Mucosa of descending colon (tissue), 3 donors: Measurements from ENCODE around the gene CDKL2. TPM values are rescaled to one million over a fixed set of nuclear protein-coding genes. Genes with fewer than 3 reads are reported as not detected.
"Not testable (repeated sequence)": the region's sequence is repeated elsewhere in the genome, so short reads cannot be mapped to it uniquely, and the experiment has no call there.

Source experiments
- ATAC-seq: fragments of 200-7000 bp; cut with Tn5 transposase; one replicate; pipeline ENCODE4 v1.9.1; 2020; ENCODE audit warnings: mild to moderate bottlenecking, moderate library complexity
- DNase-seq, 3 donors: peaks; one replicate each; pipeline ENCODE4 v3.0.0-alpha.2; 2020
- H3K36me3 ChIP-seq: fragments of 200-600 bp; one replicate; pipeline ENCODE4 v1.8.0; 2021; ENCODE audit warnings: low read depth, mild to moderate bottlenecking
- H3K4me1 ChIP-seq: fragments of 200-600 bp; one replicate; pipeline ENCODE4 v1.8.0; 2021; ENCODE audit warnings: low read depth, mild to moderate bottlenecking
- H3K4me3 ChIP-seq: fragments of 200-600 bp; one replicate; pipeline ENCODE4 v1.8.0; 2021; ENCODE audit warnings: mild to moderate bottlenecking
- H3K9me3 ChIP-seq: fragments of 200-600 bp; one replicate; pipeline ENCODE4 v1.8.0; 2021; ENCODE audit warnings: mild to moderate bottlenecking
- intact Hi-C, 2 donors: fragments of 100-400 bp; cut with DNase I in 1 of 2; cut with micrococcal nuclease in 1 of 2; formaldehyde crosslinking; loops; one replicate each; pipeline versions ENCODE4 v1.11.0 to v1.11.1; 2022; cut with DNase I, micrococcal nuclease
- total RNA-seq, 3 donors: library from RNA; stranded (reverse); fragmentation: NEBNext Ultra II Directional in 2 of 3; extraction: Animal tissue kit (Norgen Biotek cat#: 25700) in 2 of 3; gene quantifications; one replicate each; pipeline versions ENCODE4 v1.2.1 to v1.2.4, GENCODE V29; 2021 to 2023
- TF ChIP-seq, protein P1 (sequence below): fragments of 200-600 bp; IDR thresholded peaks from one replicate; pipeline ENCODE4 v1.8.0; 2022; ENCODE audit warnings: antibody characterized with exemption, mild to moderate bottlenecking
- donor health status: DM: no; HTN: no; CAD: no; lungs with moderate emphysema.
- donor health status: DM: no; HTN: no; CAD: no.
- donor health status: DM: no; HTN: yes; CAD: no.

The CDKL2 gene
- total RNA-seq, 3 donors from 2014 or later = 1.6 to 3.5 (median 2.3) TPM

DNA sequence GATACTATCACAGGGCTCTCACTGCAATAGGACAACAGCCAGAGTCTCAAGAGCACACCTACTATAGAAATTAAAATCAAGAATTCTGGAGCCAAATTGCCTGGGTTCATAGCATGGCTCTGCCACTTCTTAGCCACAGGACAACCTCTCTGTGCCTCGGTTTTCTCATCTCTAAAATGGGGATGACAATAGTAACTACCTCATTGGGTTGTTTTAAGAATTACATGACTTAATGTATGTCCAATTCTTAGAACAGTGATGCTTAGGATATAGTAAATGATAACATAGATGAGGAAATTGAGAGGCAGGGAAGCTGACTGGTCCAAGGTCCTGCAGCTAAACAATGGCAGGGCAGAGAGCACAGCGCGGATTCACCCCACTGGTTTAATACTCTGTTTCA, 85.5 kb downstream of the CDKL2 start:
- Histone ChIP-seq H3K9me3 (no peaks in the 10 kb centered on the region), H3K4me1 (no peaks in the 10 kb centered on the region), H3K36me3 (no peaks in the 10 kb centered on the region), H3K4me3 (no peak overlapping the region)
- TF ChIP-seq, protein P1, sequence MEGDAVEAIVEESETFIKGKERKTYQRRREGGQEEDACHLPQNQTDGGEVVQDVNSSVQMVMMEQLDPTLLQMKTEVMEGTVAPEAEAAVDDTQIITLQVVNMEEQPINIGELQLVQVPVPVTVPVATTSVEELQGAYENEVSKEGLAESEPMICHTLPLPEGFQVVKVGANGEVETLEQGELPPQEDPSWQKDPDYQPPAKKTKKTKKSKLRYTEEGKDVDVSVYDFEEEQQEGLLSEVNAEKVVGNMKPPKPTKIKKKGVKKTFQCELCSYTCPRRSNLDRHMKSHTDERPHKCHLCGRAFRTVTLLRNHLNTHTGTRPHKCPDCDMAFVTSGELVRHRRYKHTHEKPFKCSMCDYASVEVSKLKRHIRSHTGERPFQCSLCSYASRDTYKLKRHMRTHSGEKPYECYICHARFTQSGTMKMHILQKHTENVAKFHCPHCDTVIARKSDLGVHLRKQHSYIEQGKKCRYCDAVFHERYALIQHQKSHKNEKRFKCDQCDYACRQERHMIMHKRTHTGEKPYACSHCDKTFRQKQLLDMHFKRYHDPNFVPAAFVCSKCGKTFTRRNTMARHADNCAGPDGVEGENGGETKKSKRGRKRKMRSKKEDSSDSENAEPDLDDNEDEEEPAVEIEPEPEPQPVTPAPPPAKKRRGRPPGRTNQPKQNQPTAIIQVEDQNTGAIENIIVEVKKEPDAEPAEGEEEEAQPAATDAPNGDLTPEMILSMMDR = no peak
- DNase-seq (no peak), ATAC-seq (no peak)
- intact Hi-C loops = no loop called here

DNA sequence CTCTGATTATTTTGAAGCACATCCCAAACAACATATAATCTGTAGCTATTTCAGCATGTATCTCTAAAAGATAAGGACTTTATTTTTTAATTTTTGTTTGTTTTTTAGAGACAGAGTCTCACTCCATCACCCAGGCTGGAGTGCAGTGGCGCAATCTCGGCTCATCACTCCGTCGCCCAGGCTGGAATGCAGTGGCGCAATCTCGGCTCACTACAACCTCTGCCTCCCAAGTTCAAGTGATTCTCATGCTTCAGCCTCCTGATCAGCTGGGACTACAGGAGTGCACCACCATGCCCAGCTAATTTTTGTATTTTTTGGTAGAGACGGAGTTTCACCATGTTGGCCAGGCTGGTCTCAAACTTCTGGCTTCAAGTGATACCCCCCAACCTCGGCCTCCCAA, 86.1 kb downstream of the CDKL2 start:
- DNase-seq, H3K4me1 ChIP-seq, H3K4me3 ChIP-seq, H3K36me3 ChIP-seq, H3K9me3 ChIP-seq, intact Hi-C loops, ATAC-seq: not testable (repeated sequence)

DNA sequence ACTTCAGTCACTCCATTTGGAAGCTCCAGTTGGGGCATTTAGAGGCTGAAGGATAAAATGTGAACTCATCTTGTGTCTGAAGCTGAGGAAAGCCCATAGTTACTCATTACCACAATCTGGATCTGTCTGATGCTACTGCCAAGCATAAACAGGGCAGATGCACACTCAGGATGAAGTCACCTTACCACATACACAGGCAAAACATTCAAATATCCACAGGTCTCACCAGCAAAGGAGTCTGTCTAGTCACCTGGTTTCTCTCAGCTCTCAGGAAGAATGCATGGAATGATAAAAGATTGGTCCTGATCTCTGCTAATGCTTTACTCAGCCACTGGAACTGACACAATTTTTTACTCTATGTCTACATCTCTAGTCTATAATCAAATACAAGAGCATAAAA, 87.5 kb downstream of the CDKL2 start:
- no peaks in the 10 kb centered on the region for H3K9me3 ChIP-seq
- TF ChIP-seq, protein P1 = no peak
- intact Hi-C loops = no loop called here
- H3K4me3 ChIP-seq = no peak overlapping the region
- no peaks in the 10 kb centered on the region for H3K36me3 ChIP-seq
- DNase-seq (no peak), ATAC-seq (no peak)
- H3K4me1 ChIP-seq = no peaks in the 10 kb centered on the region

DNA sequence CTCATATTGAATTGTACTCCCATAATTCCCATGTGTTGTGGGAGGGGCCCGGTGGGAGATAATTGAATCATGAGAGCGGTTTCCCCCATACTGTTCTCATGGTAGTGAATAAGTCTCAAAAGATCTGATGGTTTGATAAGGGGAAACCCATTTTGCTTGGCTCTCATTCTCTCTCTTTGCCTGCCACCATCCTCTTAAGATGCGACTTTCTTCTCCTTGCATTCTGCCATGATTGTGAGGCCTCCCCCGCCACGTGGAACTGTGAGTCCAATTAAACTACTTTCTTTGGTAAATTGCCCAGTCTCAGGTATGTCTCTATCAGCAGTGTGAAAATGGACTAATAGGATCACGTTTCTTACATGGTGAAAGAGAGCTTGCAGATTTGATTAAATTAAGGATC, 93.0 kb downstream of the CDKL2 start:
- DNase-seq, H3K4me3 ChIP-seq, H3K36me3 ChIP-seq, H3K4me1 ChIP-seq, intact Hi-C loops, ATAC-seq, H3K9me3 ChIP-seq: not testable (repeated sequence)

DNA sequence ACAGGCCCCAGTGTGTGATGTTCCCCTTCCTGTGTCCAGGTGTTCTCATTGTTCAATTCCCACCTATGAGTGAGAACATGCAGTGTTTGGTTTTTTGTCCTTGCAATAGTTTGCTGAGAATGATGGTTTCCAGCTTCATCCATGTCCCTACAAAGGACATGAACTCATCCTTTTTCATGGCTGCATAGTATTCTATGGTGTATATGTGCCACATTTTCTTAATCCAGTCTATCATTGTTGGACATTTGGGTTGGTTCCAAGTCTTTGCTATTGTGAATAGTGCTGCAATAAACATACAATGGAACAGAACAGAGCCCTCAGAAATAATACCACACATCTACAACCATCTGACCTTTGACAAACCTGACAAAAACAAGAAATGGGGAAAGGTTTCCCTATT, 96.4 kb downstream of the CDKL2 start:
- intact Hi-C loops, H3K4me1 ChIP-seq, H3K36me3 ChIP-seq, ATAC-seq, H3K4me3 ChIP-seq, DNase-seq, H3K9me3 ChIP-seq: not testable (repeated sequence)

DNA sequence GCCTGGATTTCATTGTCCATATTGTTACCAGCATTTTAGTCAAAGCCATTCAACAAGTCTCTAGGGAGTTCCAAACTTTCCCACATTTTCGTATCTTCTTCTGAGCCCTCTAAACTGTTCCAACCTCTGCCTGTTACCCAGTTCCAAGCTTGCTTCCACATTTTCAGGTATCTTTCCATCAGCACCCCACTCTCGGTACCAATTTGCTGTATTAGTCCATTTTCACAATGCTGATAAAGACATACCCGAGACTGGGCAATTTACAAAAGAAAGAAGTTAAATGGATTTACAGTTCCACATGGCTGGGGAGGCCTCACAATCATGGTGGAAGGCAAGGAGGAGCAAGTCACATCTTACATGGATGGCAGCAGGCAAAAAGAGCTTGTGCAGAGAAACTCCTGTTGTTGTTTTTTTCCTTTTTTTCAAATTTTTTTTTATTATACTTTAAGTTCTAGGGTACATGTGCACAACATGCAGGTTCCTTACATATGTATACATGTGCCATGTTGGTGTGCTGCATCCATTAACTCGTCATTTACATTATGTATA, 96.9 kb downstream of the CDKL2 start:
- H3K9me3 ChIP-seq, ATAC-seq, DNase-seq, H3K36me3 ChIP-seq, H3K4me1 ChIP-seq, H3K4me3 ChIP-seq, intact Hi-C loops: not testable (repeated sequence)

DNA sequence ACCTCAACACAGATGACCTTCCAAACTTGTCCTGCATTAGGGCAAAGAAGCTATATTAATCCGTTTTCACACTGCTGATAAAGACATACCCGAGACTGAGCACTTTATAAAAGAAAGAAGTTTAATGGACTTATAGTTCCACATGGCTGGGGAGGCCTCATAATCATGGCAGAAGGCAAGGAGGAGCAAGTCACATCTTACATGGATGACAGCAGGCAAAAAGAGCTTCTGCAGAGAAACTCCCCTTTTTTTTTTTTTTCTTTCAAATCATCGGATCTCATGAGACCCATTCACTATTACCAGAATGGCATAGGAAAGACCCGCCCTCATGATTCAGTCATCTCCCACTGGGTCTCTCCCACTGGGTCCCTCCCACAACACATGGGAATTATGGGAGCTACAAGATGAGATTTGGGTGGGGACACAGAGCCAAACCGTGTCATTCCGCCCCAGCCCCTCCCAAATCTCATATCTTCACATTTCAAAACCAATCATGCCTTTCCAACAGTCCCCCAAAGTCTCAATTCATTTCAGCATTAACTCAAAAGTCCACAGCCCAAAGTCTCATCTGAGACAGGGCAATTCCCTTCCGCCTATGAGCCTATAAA, 98.7 kb downstream of the CDKL2 start:
- H3K4me1 ChIP-seq, H3K9me3 ChIP-seq, ATAC-seq, H3K4me3 ChIP-seq, intact Hi-C loops, H3K36me3 ChIP-seq, DNase-seq: not testable (repeated sequence)

DNA sequence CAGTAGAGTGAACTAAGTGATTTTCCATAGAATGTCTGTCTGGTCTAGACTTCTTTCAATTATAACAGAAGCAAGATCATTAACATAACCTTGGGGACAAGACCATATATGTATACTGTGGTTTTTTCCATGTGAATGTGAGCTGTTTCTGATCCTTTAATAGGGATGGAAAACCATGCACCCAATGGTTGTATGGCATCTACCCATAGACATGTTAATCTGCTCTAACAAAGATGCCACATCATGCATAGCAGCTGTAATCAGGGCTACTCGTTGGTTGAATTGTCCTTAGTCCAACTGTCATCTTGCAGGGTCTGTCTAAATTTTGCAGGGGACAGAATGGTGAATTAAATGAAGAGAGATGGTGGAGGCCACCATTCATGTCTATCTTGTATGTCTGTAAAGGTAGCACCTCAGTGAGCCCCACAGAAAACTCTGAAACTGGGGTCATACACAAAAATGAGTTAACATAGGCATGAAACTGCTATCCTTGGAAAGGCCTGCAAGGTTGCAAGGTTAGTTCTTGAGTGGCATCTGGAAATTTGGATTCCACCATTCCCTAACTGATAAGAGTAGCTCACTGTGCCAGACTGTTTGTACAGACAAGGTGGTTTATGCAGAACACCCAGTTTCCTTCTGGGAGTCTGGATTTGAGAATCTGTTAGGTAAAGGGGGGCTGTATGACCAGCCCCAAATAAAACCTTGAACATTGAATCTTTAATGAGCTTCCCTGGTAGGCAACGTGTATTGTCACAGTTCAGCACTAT, 99.6 kb downstream of the CDKL2 start:
- Histone ChIP-seq H3K36me3 (no peaks in the 10 kb centered on the region), H3K9me3 (peaks cover 8% of the 10 kb centered on the region), H3K4me3 (no peak overlapping the region), H3K4me1 (no peaks in the 10 kb centered on the region)
- DNase-seq = no peak
- intact Hi-C loops = no loop called here
- no peak for ATAC-seq
- TF ChIP-seq, protein P1 = no peak
